HEK293 (cell line): Measurements from ENCODE around the gene STAMBPL1.

Source experiments
- GLIS1 ChIP-seq: fragments of 450-650 bp; formaldehyde crosslinking; IDR thresholded peaks from 2 replicates; pipeline ENCODE4 v1.5.1; 2016; ENCODE audit warnings: missing biosample characterization, missing genetic modification characterization
- INSM2 ChIP-seq: fragments of 450-650 bp; formaldehyde crosslinking; IDR thresholded peaks from 2 replicates; pipeline ENCODE4 v1.5.1; 2016; ENCODE audit warnings: missing biosample characterization, missing genetic modification characterization
- MZF1 ChIP-seq: fragments of 450-650 bp; formaldehyde crosslinking; IDR thresholded peaks from 2 replicates; pipeline ENCODE4 v1.5.1; 2017; ENCODE audit warnings: missing biosample characterization, missing genetic modification characterization, borderline replicate concordance
- REPIN1 ChIP-seq: fragments of 450-650 bp; formaldehyde crosslinking; IDR thresholded peaks from 2 replicates; pipeline ENCODE4 v1.5.1; 2017; ENCODE audit warnings: missing biosample characterization, missing genetic modification characterization, low read depth
- ZBTB20 ChIP-seq: fragments of 450-650 bp; formaldehyde crosslinking; IDR thresholded peaks from 2 replicates; pipeline ENCODE4 v1.5.1; 2016; ENCODE audit warnings: missing biosample characterization, missing genetic modification characterization
- ZBTB48 ChIP-seq: fragments of 450-650 bp; formaldehyde crosslinking; IDR thresholded peaks from 2 replicates; pipeline ENCODE4 v1.5.1; 2016; ENCODE audit warnings: missing biosample characterization, missing genetic modification characterization
- ZEB2 ChIP-seq: fragments of 450-650 bp; formaldehyde crosslinking; IDR thresholded peaks from 2 replicates; pipeline ENCODE4 v1.5.1; 2016; ENCODE audit warnings: missing biosample characterization, missing genetic modification characterization
- ZNF2 ChIP-seq: fragments of 450-650 bp; formaldehyde crosslinking; IDR thresholded peaks from 2 replicates; pipeline ENCODE4 v1.5.1; 2016; ENCODE audit warnings: missing biosample characterization, missing genetic modification characterization
- ZNF223 ChIP-seq: fragments of 450-650 bp; formaldehyde crosslinking; IDR thresholded peaks from 2 replicates; pipeline ENCODE4 v1.5.1; 2016; ENCODE audit warnings: missing biosample characterization, missing genetic modification characterization
- ZNF239 ChIP-seq: fragments of 450-650 bp; formaldehyde crosslinking; IDR thresholded peaks from 2 replicates; pipeline ENCODE4 v1.5.1; 2016; ENCODE audit warnings: missing biosample characterization, missing genetic modification characterization
- ZNF266 ChIP-seq: fragments of 450-650 bp; formaldehyde crosslinking; IDR thresholded peaks from 2 replicates; pipeline ENCODE4 v1.5.1; 2016; ENCODE audit warnings: missing biosample characterization, missing genetic modification characterization, low read depth
- ZNF354C ChIP-seq: fragments of 450-650 bp; formaldehyde crosslinking; IDR thresholded peaks from 2 replicates; pipeline ENCODE4 v1.5.1; 2016; ENCODE audit warnings: missing biosample characterization, missing genetic modification characterization, low read depth, borderline replicate concordance
- ZNF600 ChIP-seq: fragments of 450-650 bp; formaldehyde crosslinking; IDR thresholded peaks from 2 replicates; pipeline ENCODE4 v1.5.1; 2016; ENCODE audit warnings: missing biosample characterization, missing genetic modification characterization
- ZNF610 ChIP-seq: fragments of 450-650 bp; formaldehyde crosslinking; IDR thresholded peaks from 2 replicates; pipeline ENCODE4 v1.5.1; 2016; ENCODE audit warnings: missing biosample characterization, missing genetic modification characterization, borderline replicate concordance
- ZNF76 ChIP-seq: fragments of 450-650 bp; formaldehyde crosslinking; IDR thresholded peaks from 2 replicates; pipeline ENCODE4; 2016; ENCODE audit warnings: low read depth, missing biosample characterization, missing genetic modification characterization, borderline replicate concordance
- ZSCAN16 ChIP-seq: fragments of 450-650 bp; formaldehyde crosslinking; IDR thresholded peaks from 2 replicates; pipeline ENCODE4 v1.5.1; 2016; ENCODE audit warnings: missing biosample characterization, missing genetic modification characterization
- TF ChIP-seq, protein P1 (sequence below): fragments of 450-650 bp; formaldehyde crosslinking; IDR thresholded peaks from 2 replicates; pipeline ENCODE4 v1.5.1; 2016; ENCODE audit warnings: missing biosample characterization, missing genetic modification characterization
- TF ChIP-seq, protein P2 (sequence below): fragments of 450-650 bp; formaldehyde crosslinking; IDR thresholded peaks from 2 replicates; pipeline ENCODE4 v1.5.1; 2016; ENCODE audit warnings: missing biosample characterization, missing genetic modification characterization, borderline replicate concordance

STAMBPL1 gene

DNA sequence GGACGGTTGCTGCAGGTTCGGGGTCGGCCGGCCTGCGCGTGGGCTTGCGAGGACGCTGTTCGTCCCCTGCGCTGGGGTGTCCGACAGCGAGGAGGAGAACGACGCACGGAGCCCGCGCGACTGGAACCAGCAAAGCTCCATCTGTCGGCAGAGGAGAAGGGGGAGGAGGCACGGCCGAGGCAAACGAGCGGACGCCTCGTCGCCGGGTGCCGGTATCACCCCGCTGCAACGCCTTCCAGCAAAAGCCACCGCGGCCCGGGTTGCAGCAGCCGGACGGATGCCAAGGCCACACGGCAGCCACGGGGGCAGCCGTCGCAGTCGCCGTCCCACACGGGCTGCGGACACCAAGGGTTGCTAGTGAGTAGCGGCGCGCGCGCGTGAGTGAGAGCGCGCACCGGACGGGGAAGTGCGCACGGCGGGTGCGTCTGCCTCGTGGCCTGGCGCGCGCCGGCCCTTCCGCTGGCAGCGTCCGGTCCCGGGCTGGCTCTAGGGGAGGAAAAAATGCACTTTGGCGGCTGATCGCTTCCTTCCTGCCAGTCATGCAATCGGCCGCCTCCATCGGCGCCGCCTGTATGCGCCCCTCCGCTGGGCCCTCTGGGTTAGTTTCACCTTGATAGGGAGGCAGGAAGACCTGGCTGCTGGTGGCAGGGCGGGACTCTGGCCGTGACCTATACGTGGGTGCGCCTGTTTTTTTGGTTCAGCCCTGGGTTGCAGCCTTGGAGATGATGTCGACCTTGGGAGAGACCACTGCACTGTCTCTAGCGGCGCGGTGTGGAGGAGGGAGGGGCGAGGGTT, 434 bp downstream of the STAMBPL1 start (continued):
- TF ChIP-seq, protein P1, sequence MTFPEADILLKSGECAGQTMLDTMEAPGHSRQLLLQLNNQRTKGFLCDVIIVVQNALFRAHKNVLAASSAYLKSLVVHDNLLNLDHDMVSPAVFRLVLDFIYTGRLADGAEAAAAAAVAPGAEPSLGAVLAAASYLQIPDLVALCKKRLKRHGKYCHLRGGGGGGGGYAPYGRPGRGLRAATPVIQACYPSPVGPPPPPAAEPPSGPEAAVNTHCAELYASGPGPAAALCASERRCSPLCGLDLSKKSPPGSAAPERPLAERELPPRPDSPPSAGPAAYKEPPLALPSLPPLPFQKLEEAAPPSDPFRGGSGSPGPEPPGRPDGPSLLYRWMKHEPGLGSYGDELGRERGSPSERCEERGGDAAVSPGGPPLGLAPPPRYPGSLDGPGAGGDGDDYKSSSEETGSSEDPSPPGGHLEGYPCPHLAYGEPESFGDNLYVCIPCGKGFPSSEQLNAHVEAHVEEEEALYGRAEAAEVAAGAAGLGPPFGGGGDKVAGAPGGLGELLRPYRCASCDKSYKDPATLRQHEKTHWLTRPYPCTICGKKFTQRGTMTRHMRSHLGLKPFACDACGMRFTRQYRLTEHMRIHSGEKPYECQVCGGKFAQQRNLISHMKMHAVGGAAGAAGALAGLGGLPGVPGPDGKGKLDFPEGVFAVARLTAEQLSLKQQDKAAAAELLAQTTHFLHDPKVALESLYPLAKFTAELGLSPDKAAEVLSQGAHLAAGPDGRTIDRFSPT (tag by site-specific recombination): peak; percentile 30; the same call in 1 of the 2 replicates
- TF ChIP-seq ZBTB48: peak; percentile 88
- TF ChIP-seq ZBTB20 (tag by site-specific recombination): peak; percentile 100
- peak; percentile 66; the same call in 1 of the 2 replicates for TF ChIP-seq ZNF610
- TF ChIP-seq ZNF76 (tag by site-specific recombination): peak; percentile 61; the same call in 1 of the 2 replicates
- 0 out of 2 replicates have a peak, but pooled peaks have one; percentile 32 for TF ChIP-seq ZNF266
- no peak for TF ChIP-seq ZNF354C (tag by site-specific recombination)
- TF ChIP-seq REPIN1: peak; percentile 88; the same call in 1 of the 2 replicates
- peak; percentile 61; the same call in 1 of the 2 replicates for TF ChIP-seq ZSCAN16 (tag by site-specific recombination)
- TF ChIP-seq ZNF2 (tag by site-specific recombination): peak; percentile 84
- TF ChIP-seq, protein P2, sequence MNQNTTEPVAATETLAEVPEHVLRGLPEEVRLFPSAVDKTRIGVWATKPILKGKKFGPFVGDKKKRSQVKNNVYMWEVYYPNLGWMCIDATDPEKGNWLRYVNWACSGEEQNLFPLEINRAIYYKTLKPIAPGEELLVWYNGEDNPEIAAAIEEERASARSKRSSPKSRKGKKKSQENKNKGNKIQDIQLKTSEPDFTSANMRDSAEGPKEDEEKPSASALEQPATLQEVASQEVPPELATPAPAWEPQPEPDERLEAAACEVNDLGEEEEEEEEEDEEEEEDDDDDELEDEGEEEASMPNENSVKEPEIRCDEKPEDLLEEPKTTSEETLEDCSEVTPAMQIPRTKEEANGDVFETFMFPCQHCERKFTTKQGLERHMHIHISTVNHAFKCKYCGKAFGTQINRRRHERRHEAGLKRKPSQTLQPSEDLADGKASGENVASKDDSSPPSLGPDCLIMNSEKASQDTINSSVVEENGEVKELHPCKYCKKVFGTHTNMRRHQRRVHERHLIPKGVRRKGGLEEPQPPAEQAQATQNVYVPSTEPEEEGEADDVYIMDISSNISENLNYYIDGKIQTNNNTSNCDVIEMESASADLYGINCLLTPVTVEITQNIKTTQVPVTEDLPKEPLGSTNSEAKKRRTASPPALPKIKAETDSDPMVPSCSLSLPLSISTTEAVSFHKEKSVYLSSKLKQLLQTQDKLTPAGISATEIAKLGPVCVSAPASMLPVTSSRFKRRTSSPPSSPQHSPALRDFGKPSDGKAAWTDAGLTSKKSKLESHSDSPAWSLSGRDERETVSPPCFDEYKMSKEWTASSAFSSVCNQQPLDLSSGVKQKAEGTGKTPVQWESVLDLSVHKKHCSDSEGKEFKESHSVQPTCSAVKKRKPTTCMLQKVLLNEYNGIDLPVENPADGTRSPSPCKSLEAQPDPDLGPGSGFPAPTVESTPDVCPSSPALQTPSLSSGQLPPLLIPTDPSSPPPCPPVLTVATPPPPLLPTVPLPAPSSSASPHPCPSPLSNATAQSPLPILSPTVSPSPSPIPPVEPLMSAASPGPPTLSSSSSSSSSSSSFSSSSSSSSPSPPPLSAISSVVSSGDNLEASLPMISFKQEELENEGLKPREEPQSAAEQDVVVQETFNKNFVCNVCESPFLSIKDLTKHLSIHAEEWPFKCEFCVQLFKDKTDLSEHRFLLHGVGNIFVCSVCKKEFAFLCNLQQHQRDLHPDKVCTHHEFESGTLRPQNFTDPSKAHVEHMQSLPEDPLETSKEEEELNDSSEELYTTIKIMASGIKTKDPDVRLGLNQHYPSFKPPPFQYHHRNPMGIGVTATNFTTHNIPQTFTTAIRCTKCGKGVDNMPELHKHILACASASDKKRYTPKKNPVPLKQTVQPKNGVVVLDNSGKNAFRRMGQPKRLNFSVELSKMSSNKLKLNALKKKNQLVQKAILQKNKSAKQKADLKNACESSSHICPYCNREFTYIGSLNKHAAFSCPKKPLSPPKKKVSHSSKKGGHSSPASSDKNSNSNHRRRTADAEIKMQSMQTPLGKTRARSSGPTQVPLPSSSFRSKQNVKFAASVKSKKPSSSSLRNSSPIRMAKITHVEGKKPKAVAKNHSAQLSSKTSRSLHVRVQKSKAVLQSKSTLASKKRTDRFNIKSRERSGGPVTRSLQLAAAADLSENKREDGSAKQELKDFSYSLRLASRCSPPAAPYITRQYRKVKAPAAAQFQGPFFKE: peak; percentile 92; the same call in 1 of the 2 replicates
- TF ChIP-seq ZNF223 (tag by site-specific recombination): peak; percentile 84; the same call in 1 of the 2 replicates
- peak; percentile 88 for TF ChIP-seq ZEB2 (tag by site-specific recombination)
- peak; percentile 25; the same call in 1 of the 2 replicates for TF ChIP-seq MZF1
- TF ChIP-seq ZNF600 (tag by site-specific recombination): peak; percentile 78
- peak; percentile 37; the same call in 1 of the 2 replicates for TF ChIP-seq GLIS1 (tag by site-specific recombination)
- TF ChIP-seq INSM2 (tag by site-specific recombination): no peak
- TF ChIP-seq ZNF239 (tag by site-specific recombination): peak; percentile 39; the same call in 1 of the 2 replicates
- TF ChIP-seq, all 188 proteins: peak for 73
